GM12875 (cell line): ENCODE measurements around the gene SAMD1.
A peak's percentile ranks its signal among the peaks of the same experiment; 100 is the strongest.
"Not testable (repeated sequence)": the region's sequence is repeated elsewhere in the genome, so short reads cannot be mapped to it uniquely, and the experiment has no call there.

Experiments used
- H3K4me3 ChIP-seq: one replicate; pipeline ENCODE4 v1.5.1; 2011; ENCODE audit warnings: low read depth, low read length, control low read depth
- CTCF ChIP-seq: IDR thresholded peaks from 2 replicates; pipeline ENCODE4 v1.5.1; 2011; ENCODE audit warnings: low read depth, mild to moderate bottlenecking, control low read depth, inconsistent platforms, low read length, moderate library complexity, borderline replicate concordance; ENCODE audit not compliant: insufficient read depth

SAMD1 gene

GRCh38 chr19:14050512-14050911 lies 40.0 kb downstream of the SAMD1 start:
- TF ChIP-seq CTCF = no peak
- H3K4me3 ChIP-seq = no peak overlapping the region

- H3K4me3 ChIP-seq = no peak overlapping the region
- TF ChIP-seq CTCF = peak; percentile 92
These were observed 42.0 kb downstream of the SAMD1 start for GRCh38 chr19:14048443-14049153.

- not testable (repeated sequence) for H3K4me3 ChIP-seq
These were observed 42.7 kb downstream of the SAMD1 start for GRCh38 chr19:14047866-14048265.

GRCh38 chr19:14042659-14043608 lies 47.6 kb downstream of the SAMD1 start:
- TF ChIP-seq CTCF = peak; percentile 59
- H3K4me3 ChIP-seq = not testable (repeated sequence)

- no peak for TF ChIP-seq CTCF
- no peak overlapping the region for H3K4me3 ChIP-seq
These were observed 51.4 kb downstream of the SAMD1 start for GRCh38 chr19:14039181-14039580.
